HL-60 (cell line): ENCODE results near the gene SEPTIN10.

Experiments
- CTCF ChIP-seq: IDR thresholded peaks from one replicate; pipeline ENCODE4 v1.5.1; 2011; ENCODE audit warnings: low read length, control low read depth, inconsistent platforms; ENCODE audit not compliant: insufficient read depth
- POLR2AphosphoS5 ChIP-seq: IDR thresholded peaks from 2 replicates; pipeline ENCODE4 v1.6.1; 2012; ENCODE audit warnings: low read depth

- TF ChIP-seq CTCF (peak; percentile 51), POLR2AphosphoS5 (no peak)
Measured at GRCh38 chr2:109516445-109517117, 97.2 kb downstream of the SEPTIN10 start.
